HCEC 1CT (cell line): Measurements from ENCODE around the gene KCNQ1.

Experiments used
- DNase-seq: peaks from one replicate; pipeline ENCODE4 v3.0.0-alpha.2; 2017

The KCNQ1 gene

DNA sequence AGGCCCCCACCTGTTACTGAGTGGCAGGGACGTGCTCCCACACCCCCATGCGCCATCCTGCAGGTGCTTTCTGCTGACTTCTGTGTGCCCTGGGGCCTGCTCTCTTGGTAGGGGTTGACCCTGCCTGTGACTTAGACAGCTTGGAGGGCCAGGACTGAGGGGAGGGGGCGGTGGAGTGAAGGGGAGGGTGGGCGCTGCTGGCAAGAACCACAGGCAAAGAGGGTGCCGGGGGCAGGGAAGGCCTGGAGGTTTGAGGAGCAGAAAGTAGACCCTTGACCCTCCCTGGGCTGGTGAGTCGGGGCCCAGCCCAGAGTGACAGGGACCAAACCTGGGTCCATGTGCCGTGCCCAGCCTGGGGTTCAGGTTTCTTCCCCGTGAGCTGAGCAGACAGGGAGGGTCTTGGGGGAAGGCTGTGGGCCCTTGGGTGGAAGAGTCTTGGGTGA, 17.8 kb downstream of the KCNQ1 start:
- no peak for DNase-seq

DNA sequence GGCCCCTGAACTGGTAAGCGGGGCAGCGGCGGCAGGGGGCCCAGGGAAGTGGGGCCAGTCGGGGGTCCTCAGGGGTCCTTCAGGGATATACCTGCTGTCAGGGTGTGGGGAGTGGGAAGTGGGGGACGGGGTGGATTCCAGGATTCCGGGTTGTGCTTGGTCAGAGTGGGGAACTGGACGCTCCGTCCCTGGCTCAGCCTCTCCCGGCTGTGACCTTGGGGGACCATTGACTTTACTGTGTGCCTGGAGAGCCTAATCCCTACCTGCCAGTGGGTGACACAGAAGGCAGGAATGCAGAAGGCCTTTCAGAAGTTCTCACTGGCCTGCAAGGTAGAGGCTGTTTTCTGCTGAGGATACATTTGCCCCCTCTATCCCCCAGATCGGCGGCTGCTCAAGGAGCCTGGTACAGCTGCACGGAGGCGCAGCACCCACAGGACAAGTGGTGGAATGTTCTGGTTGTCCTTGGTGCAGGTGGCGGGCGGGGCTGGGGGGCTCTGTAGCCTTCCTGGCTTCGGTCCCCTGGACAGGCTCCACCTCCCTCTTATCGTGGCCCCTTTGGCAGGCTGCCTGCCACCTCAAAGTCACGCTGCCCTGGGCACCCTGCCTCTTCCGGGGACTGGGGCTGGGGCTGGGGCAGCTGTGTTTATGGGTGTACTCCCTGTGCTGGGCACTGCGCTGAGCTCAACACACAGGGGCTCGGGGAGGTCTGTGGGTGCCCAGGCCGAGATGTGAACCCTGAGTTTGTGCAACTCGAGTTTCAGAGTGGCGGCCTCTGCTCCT, 18.4 kb downstream of the KCNQ1 start:
- no peak for DNase-seq

DNA sequence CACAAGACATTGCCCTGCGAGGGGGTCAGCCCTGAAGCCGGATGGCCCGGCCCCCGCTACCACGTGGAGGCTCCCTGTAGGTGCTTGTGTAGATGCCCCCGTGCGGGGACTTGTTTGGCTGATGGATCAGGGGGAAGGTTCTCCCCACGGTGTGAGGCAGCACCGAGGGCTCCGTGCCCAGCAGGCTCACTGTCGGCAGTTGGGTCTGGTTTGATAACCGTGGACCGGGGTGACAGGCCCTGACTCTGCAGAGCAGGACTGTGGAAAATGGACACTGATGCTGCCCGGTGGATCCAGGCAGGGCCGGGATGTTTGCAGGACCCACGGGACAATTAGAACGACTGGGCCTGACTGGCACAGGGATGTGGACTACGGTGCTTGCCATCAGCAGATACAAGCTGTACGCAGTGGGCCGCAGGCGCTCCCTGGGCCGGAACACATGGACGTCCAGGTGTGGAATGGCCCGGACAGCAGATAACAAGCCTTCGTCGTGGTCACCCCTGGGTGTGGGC, 19.0 kb downstream of the KCNQ1 start:
- no peak for DNase-seq

DNA sequence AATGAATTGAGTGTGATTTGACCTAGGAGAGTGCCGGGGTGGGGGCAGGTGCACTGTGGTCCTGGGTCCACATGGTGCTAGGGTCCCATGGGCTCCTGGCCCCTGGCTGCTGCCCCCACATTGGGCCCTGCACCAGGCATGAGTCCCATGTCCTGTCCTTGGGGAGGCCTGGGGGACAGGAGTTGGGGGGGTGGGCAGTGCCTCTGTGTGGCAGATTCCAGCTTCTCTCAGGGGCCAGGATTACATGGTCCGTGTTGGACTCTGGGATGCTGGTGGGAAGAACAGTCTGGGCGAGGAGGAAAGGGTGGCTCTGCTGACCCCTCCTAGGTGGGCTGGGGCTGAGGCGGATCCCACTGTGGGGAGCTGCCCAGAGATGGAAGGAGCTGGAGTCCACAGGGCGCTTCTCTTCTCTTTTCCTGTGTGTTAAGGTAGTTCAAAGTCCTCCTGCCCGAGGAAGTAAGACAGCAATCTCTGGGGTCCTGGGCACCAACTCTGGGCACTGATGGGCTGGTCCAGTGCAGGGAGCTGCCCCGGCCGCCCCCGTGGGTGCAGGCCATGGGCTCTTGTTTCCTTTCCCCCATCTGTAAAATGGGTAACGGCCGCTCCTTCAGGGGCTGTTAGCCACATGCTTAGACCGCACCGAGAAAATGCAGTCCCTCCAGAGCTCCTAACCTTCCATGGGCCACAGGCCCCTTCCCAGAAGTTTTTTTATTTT, 19.8 kb downstream of the KCNQ1 start:
- no peak for DNase-seq

DNA sequence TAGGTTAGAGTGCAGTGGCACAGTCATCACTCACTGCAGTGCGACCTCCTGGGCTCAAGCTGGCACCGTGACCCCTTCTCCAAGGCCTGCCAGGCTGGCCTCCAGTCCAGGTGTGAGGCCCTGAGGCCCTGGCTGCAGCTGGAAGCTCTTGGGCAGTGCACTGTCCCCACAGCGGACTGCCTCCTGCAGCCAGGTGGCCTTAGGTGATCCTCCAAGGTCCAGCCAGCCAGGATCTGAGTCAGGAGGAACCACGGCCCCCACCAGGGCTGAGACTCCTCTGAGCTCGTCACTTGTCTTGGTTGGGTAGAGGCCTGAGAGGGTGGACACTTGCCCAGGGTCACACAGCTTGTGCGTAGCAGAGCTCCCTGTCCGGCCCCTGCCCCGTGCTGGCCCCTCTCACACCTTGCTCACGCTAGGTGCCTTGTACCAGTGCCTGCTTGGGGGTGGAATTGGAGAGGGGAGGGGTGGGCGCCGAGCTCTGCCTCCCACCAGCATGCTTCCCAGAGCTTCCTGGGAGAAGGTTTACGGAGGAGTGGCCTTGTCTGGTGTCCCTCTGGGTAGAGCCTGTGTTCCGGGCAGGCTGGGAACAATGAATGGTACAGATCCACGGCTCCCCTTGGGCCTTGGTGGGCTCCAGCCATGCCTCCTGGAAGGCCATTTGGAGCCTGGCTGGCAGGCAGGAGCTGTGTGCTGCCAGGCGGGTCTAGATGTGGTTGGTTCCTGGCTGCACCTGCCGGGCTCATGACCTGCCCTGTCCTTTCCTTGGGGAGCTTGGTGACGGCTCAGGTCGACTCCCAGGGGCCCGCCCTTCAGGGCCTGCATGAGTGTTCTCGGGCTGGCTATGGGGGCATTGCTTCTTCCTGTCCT, 20.6 kb downstream of the KCNQ1 start:
- DNase-seq: no peak

DNA sequence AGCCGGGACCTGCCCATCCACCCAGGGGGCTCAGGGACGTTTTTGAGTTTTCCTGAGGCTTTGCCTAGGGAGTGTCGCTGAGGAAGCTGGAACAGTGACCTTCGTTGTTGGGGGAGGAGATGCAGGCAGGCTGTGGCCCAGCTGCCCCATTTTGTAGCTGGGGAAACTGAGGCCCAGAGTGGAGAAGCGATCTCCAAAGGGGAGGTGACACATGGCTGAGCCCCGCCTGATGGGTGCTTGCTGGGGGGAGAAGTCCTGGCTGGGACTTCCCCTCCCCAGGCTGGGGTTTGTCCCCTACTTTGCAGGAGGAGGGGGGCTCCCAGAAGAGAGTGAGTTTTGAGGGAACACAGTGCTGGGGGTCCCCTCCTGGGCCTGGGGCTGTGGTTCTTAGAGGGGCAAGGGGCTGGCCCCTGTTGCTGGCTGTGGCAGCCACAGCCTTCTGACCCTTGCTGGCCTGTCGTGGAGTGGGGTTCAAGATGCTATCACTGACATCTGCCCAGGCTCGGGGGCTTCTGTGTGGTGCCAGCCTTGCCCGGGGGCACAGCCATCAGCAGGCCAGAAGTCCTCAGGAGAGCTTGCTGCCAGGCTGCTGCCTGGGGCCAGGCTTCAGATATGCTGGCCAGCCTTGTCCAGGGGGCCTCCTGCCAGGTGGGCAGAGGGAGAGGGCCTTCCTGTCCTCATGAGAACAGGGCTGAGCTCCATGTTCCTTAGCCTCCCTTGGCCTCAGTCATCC, 21.4 kb downstream of the KCNQ1 start:
- no peak for DNase-seq

DNA sequence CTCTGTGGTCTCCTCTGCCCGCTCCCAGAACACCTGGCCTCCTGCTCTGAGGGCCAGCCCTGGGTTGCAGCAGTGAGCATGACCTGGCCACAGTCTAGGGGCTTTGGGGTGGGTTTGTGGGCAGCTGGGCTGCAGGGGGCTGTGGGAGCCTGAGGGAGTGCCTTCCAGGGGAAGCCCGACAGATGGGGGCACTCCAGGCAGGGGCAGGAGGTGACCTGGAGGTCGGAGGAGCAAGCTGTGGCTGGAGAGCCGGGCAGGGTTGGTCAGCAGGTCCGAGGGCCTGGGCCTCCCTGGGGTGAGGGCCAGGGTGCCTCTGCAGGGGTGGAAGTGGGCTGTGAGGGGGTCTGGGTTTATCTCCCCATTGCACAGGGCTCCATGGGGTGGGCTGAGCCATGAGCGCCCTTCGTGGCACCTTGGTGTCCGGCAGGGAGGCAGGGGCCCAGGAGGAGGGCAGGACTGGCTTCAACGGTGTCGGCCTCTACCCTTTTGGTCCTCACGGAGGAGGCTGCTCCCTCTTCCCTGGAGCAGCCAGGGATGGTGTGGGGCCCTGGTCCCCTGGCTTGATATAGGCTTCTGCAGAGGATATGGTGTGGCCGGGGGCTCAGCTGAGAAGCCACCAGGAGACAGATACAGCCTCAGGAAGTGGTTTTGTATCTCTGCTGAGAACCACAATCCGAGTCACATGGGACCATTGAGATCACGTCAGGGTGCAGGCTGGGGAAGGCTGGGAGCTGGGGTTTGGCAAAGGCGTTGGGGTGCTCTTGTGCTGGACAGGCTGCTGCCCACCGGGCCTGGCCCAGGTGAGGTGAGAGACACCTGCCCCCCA, 22.3 kb downstream of the KCNQ1 start:
- no peak for DNase-seq

DNA sequence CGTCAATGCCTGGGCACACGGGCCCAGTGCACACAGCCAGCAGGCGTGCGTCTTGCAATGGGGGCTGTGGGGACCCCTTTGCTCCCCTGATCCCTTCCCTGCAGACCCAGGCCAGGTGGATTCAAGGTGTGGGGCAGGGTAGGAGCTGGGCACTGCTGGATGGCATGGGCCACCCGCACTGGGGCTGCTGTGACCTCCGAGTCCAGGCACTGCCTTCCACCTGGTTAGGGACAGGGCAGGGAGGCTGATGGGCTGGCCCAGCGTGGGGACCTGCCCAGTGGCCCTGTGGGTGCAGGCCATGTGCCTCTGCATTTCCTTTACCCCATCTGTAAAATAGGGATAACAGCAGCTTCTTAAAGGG, 22.9 kb downstream of the KCNQ1 start:
- no peak for DNase-seq

DNA sequence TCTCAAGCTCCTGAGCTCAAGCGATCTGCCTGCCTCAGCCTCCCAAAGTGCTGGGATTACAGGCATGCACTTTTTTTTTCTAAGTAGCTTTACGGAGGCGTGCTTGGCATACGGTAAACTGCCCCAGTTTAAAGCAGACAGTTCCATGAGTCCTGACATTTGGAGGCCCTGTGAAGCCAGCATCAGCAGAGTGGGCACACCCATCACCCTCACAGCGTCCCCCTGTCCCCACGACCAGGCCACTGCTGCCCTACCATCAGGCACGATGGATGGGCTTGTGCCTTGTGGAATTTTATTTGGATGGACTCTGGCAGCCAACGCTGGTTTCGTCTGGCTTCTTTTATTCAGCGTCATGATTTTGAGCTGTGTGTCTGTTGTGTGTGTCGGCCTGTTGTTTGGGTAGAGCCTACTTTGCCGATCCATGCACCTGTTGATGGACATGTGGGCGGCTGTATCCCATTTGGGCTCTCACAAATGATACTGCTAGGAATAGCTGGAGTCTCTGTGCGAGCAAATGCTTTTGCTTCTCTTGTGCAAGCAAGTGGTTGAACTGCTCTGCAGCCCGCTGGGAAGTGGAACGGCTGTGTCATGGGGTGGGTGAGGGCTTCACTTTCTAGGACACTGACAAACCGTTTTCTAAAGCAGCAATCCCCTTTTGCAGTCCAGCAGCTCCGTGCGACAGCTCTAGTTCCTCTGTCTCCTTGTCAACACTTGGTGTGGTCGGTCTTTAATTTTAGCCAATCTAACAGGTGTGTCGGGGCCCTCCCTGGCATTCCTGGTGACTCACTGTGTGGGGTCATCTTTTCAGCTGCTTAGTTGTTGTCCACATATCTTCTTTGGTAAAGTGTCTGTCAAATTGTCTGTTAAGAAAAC, 23.8 kb downstream of the KCNQ1 start:
- no peak for DNase-seq

DNA sequence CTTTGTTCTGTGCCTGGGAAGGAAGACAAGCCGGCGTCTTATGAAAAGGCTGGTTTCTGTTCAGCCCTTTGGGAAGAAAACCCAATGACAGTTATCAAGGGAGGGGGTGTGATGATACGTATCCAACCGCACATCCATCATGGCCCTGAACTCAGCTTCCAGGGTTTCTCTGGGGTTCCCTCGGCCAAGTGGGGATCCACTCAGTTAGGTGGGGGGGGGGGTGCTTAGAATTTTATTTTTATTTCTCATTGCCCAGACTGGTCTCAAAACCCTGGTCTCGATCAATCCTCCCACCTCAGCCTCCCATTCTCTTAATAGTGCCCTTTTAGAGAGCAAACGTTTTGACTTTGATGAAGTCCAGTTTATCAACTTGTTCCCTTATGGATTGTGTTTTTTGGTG, 25.7 kb downstream of the KCNQ1 start:
- DNase-seq: no peak

DNA sequence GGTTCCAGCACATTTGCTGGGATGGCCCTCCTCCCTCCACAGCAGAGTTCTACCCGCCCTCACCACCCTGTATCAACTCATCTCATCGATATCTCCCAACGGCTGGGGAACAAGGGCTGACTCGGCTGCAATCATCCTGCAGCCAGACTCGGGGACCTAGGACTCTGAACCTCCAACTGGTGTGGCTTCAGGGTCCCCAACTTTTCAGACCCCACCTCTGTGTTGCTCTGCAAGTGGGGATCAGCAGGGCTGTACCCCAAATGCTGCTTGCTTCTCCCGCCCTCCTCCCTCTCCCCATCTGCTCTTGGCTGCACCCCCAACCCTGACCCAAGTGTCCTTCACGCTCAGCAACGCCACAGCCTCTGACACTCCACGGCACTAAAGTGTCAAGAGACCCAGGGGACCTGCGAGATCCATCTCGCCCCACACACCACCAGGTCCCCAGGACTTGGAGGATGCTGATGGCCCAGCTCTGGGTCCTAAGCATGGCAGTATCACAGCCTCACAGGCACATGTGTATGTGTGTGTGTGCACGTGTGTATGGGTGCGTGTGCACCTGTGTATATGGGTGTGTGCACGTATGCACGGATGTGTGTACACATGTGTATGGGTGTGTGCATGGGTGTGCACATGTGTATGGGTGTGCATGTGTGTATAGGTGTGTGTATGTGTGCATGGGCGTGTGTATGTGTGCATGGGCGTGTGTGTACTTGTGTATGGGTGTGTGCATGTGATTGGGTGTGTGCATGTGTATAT, 26.4 kb downstream of the KCNQ1 start:
- no peak for DNase-seq

DNA sequence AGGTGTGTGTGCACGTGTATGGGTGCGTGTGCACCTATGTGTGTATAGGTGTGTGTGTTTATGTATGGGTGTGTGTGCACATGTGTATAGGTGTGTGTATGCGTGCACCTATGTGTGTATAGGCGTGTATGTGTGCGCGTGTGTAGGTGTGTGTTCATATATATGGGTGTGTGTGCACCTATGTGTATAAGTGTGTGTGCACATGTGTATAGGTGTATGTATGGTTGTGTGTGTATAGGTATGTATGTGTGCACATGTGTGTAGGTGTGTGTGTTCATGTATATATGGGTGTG, 26.9 kb downstream of the KCNQ1 start:
- no peak for DNase-seq

DNA sequence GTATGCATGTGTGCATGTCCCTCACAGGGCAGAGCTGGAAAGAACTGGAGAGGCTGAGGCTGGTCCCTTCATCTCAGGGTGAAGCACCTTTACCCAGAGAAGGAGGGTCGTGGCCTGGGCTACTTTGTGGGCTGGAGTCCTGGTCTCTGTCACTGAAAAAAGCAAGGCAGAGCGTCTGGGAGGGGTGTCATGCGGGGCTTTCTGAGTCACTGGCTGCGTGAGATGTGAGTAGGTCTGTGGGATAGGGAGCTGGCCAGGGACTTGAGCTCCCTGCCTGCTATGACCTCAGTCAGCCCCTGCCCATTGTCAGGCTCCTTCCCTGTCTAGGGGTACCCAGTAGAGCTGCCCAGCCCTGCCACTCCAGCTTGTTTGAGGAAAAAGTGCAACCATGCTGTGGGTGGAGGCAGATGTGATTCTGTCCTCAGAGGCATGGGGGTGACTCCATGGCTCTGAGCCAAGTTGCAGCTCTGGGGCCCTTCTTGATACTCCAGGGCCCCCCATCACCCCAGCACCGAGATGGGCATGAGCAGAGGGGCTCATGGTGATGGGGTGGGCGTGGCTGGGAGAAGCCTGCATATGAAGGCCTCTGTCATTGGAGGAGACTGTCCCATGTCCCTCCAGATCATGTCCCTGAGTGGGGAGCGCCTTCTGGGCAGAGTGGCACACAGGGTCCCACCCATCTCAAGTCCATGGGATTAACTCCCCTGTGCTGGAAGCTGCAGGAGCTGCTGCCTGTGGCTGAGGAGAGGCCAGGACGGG, 27.8 kb downstream of the KCNQ1 start:
- no peak for DNase-seq

DNA sequence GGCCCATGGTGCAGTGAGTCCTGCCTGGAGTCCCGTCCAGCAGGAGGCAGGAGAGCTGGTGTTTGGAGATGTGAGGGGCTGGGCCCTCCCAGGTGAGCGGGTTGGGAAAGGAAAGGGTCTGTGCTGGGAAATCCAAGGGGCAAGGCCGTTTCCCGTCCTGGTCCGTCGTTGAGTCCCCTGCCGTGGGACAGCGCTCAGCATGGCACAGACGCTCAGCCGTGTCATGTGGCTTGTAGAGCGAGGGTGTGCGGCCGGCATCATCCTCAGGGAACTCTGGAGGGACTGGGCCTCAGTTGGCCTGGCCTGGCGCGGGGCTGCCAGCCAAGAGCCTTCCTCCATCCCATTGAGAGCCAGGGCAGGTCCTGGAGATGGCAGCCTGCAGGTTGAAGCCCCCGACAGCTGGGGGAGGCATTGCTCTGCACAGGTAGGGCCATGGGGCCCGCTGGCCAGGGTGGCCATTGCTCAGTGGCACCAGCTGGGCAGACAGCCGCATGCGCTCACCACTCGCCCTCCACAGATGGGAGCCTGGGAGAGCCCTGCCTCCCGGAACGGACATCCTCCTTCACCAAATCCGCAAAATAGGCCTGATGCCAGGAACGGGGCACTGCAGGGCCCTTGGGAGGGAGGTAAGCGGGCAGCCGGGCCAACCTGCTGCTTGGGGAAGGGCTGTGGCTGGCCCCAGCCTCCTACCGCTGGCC, 28.7 kb downstream of the KCNQ1 start:
- DNase-seq: no peak

DNA sequence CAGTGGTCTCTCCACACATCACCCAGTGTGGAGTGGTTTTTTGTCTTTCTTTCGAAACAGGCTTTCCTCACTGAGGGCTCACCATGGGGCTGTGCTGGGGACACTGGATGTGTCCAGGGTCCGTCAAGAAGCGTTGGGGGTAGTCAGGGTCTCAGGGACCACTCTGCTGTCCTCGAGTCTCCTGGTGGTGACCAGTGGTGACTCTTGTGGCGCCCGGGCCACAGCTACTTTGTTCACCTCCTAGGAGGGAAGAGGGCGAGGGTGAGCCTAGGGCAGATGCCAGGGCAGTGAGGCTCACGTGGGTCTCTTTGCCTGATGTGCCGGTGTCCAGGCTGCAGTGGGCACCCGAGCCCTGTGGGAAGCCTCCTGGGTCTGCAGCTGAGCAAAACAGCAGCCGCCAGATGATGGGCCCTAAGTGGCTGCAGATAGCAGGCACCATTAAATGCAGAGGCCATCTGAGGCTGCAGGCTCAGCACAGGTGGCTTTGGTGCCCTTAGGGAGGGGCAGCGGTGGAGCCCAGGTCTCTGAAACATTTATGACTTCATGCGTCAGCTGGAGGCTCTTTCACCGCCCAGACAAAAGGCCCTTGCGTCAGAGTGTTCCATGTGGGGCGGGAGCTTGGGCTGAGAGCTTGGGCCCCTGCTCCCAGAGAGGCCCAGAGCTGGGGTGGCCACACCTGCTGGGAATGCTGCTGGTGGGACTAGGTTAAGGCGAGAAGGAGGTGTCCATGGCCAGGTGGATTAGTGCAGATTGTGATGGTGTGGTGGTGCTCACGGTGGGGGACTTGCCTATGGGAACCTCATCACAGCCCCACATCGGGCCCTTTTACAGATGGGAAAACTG, 29.5 kb downstream of the KCNQ1 start:
- DNase-seq: no peak

DNA sequence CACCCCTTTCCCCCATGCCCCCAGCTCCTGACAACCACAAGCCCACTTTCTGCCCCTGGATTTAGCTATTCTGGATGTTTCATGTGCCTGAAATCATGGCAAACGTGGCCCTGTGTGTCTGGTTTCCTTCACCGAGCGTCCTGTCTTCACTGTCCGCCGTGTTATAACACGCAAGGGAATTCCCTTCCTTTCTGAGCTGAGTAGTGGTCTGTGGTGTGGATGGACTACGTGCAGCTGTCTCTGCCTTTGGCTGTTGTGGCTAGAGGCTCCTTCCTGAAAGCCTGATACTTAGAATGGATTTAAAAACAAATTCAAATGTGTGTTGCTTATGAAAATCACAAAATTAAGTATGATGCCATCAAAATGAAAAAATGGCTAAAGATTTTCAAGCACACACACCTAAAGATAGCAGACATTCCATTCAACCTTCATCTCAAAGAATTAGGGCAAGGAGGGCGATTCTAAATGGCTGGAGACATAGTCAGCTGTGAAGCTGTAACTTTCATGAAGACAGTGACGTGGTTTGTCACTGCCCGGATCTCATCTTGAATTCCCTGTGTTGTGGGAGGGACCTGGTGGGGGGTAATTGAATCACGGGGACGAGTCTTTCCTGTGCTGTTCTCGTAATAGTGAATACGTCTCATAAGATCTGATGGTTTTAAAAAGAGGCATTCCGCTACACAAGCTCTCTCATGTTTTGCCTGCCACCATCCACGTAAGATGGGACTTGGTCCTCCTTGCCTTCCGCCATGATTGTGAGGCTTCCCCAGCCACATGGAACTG, 30.5 kb downstream of the KCNQ1 start:
- DNase-seq: no peak

DNA sequence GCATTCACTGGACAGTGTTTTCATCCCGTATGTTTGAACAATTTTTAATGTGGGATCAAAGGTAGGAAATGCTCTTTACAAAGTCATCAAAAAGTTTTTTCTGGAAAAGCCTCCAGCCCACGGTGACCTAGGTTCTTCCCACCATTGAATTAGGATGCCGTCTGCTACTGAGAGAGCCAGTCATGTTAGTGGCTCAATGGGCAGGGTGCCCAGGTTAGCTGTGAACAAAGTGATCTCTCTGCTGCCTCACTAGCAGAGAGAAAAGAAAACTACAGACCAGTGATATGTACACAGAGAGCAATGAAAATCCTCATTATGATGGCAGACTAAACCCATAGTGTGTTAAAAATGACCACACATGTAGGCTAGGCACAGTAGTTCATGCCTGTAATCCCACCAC, 32.4 kb downstream of the KCNQ1 start:
- no peak for DNase-seq
